HCT116 (cell line): ENCODE results near the gene PRKAG2.

Experiments used
- CEBPB ChIP-seq: IDR thresholded peaks from 2 replicates; pipeline ENCODE4 v1.6.1; 2012; ENCODE audit warnings: low read depth
- SP1 ChIP-seq: IDR thresholded peaks from 2 replicates; pipeline ENCODE4 v1.6.1; 2012; ENCODE audit warnings: low read depth
- TF ChIP-seq, protein P1 (sequence below), 3 experiments: fragments of 200-600 bp in 1 of 3; sonication (generic) in 1 of 3; IDR thresholded peaks in 2 of 3; conservative IDR thresholded peaks in 1 of 3; 2 replicates each; pipeline ENCODE4 v1.5.1; 2012 to 2017; ENCODE audit warnings: low read depth in 2 of 3, low read length in 2 of 3, antibody characterized with exemption in 1 of 3, borderline replicate concordance in 1 of 3, control low read depth in 1 of 3, mild to moderate bottlenecking in 1 of 3, mixed read lengths in 1 of 3, mixed run types in 1 of 3, moderate library complexity in 1 of 3; ENCODE audit not compliant: insufficient read depth in 1 of 3

DNA sequence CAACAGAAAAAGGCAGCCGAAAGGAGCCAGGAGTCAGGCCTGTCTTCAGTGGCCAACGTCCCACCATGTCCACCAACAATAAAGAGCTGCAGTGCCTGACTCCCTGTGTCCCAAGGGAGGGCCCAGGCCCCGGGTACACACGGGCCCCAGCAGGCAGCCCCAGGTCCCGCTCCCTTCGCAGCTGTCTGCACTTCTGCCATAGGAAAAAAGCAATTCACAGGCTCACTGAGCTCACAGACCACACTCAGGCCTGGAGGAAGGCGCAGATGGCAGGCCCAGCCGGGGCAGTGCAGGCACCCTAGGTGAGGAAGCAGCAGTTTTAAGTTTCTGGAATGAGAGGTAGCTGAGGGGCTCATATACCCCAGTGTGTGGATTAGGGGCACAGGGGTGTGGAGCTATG, 100.5 kb downstream of the PRKAG2 start:
- TF ChIP-seq, protein P1, sequence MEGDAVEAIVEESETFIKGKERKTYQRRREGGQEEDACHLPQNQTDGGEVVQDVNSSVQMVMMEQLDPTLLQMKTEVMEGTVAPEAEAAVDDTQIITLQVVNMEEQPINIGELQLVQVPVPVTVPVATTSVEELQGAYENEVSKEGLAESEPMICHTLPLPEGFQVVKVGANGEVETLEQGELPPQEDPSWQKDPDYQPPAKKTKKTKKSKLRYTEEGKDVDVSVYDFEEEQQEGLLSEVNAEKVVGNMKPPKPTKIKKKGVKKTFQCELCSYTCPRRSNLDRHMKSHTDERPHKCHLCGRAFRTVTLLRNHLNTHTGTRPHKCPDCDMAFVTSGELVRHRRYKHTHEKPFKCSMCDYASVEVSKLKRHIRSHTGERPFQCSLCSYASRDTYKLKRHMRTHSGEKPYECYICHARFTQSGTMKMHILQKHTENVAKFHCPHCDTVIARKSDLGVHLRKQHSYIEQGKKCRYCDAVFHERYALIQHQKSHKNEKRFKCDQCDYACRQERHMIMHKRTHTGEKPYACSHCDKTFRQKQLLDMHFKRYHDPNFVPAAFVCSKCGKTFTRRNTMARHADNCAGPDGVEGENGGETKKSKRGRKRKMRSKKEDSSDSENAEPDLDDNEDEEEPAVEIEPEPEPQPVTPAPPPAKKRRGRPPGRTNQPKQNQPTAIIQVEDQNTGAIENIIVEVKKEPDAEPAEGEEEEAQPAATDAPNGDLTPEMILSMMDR (IDR thresholded peaks at IDR 0.05 in 2 of 3, conservative IDR thresholded peaks at IDR 0.05 in 1 of 3; ENCODE audit: borderline replicate concordance in 1 of 3, insufficient read depth in 1 of 3, low read depth in 2 of 3, low read length in 2 of 3) = no peak
- no peak for TF ChIP-seq CEBPB
- TF ChIP-seq SP1 = no peak
